Measurements from ENCODE around the gene KLHL13. TPM values are rescaled to one million over a fixed set of nuclear protein-coding genes. Genes with fewer than 3 reads are reported as not detected.

Gene KLHL13
- total and polyA plus RNA-seq, 2 of the 8 experiments (the other 6 are each of a cell fraction or from before 2014, with no cell fraction given): 6.4 to 12.8 TPM

DNA sequence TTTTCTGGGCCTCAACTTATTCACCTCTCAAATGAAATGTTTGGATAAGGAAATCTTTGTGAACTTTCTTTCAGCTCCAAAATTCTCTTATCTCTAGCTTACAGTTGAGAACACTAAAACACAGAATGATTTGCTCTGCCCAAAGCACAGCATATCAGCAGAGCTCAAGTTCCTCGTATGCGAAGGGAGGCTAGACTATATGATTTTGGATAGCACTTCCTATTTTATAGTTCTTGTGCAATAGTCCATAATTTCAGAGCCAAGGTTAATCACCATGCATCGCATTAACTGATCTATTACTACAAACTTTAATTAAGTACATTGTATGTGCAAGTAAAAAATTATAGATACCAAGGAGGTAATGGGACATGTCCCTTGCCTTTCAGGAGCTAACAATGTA, 27.0 kb upstream of the KLHL13 start:
- H2BK12ac ChIP-seq (ENCODE audit: low read depth, low read length): no peak overlapping the region
- no peaks in the 10 kb centered on the region for H3K27me3 ChIP-seq (replicated peaks in 1 of 4; ENCODE audit: control insufficient read depth in 3 of 4, extremely low read depth in 1 of 4, insufficient read depth in 3 of 4, low read length in 3 of 4)
- no peak overlapping the region for H2BK15ac ChIP-seq (ENCODE audit: low read length)
- H2BK20ac ChIP-seq (ENCODE audit: low read length): no peak overlapping the region
- POLR2A ChIA-PET (ENCODE audit: partially characterized antibody): no interaction called here
- no peaks in the 10 kb centered on the region for H4K20me1 ChIP-seq (replicated peaks in 1 of 2; ENCODE audit: control insufficient read depth in 1 of 2, insufficient read depth in 2 of 2, low read length in 2 of 2)
- no peak overlapping the region for H3K4ac ChIP-seq (replicated peaks; ENCODE audit: insufficient read length, low read depth, low read length)
- DNase-seq (ENCODE audit: low read depth in 1 of 2, low spot score in 2 of 2) (no peak), FAIRE-seq (no peak)
- no peak overlapping the region for H3K9ac ChIP-seq (replicated peaks in 1 of 4; ENCODE audit: extremely low read depth in 1 of 4, low read depth in 3 of 4, low read length in 3 of 4)
- CTCF ChIA-PET (ENCODE audit: partially characterized antibody): no interaction called here
- no peaks in the 10 kb centered on the region for H3K36me3 ChIP-seq (ENCODE audit: control insufficient read depth in 2 of 4, insufficient read depth in 4 of 4, low read length in 3 of 4)
- no peaks in the 10 kb centered on the region for H3K23me2 ChIP-seq (ENCODE audit: low read depth, low read length)
- TF ChIP-seq JUND (IDR thresholded peaks at IDR 0.05; ENCODE audit: low read length) (no peak), RAD21 (IDR thresholded peaks at IDR 0.05 in 1 of 2, conservative IDR thresholded peaks at IDR 0.05 in 1 of 2; ENCODE audit: low read depth in 2 of 2, low read length in 2 of 2) (no peak), POLR2AphosphoS5 (IDR thresholded peaks at IDR 0.05; ENCODE audit: low read depth, low read length) (no peak), RBBP5 (IDR thresholded peaks at IDR 0.05; ENCODE audit: borderline replicate concordance, low read depth, low read length) (no peak), NANOG (IDR thresholded peaks at IDR 0.05; ENCODE audit: insufficient read depth, low read depth, low read length, poor library complexity, severe bottlenecking) (no peak), BRCA1 (IDR thresholded peaks at IDR 0.05; ENCODE audit: low read depth, low read length) (no peak), HDAC2 (IDR thresholded peaks at IDR 0.05; ENCODE audit: borderline replicate concordance in 1 of 2, low read depth in 2 of 2, low read length in 2 of 2) (no peak), SP1 (IDR thresholded peaks at IDR 0.05; ENCODE audit: low read depth, low read length) (no peak), KDM5A (IDR thresholded peaks at IDR 0.05; ENCODE audit: low read length) (no peak), KDM4A (IDR thresholded peaks at IDR 0.05; ENCODE audit: low read depth, low read length, severe bottlenecking) (no peak)
- TF ChIP-seq, protein P1, sequence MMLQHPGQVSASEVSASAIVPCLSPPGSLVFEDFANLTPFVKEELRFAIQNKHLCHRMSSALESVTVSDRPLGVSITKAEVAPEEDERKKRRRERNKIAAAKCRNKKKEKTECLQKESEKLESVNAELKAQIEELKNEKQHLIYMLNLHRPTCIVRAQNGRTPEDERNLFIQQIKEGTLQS (IDR thresholded peaks at IDR 0.05; ENCODE audit: insufficient read depth, low read depth, low read length): no peak
- no peak overlapping the region for H4K5ac ChIP-seq (ENCODE audit: insufficient read length, low read depth, low read length)
- no peak overlapping the region for H3K14ac ChIP-seq (ENCODE audit: insufficient read length)
- no peak overlapping the region for H3K27ac ChIP-seq (ENCODE audit: low read depth, low read length)
- no peak overlapping the region for H3K4me2 ChIP-seq (ENCODE audit: insufficient read depth in 1 of 2, low read depth in 2 of 2, low read length in 2 of 2)
- 100% methylated on average over 3 of the region's 3 CpGs; no CpG with 5 or more reads in 1 of the 2 experiments for WGBS, 2 experiments (ENCODE audit: extremely low coverage in 1 of 2, insufficient coverage in 1 of 2, insufficient read length in 1 of 2, insufficient replicate concordance in 2 of 2, low coverage in 1 of 2, low lambda C conversion rate in 2 of 2, missing lambda C conversion rate in 1 of 2)
- no peak overlapping the region for H2BK120ac ChIP-seq (replicated peaks; ENCODE audit: low read depth, low read length)
- H2AK5ac ChIP-seq (ENCODE audit: low read depth, low read length): no peak overlapping the region
- no peak overlapping the region for H2BK5ac ChIP-seq (ENCODE audit: low read depth, low read length)
- H3K4me3 ChIP-seq (ENCODE audit: extremely low read depth in 1 of 4, insufficient read depth in 2 of 4, low read depth in 3 of 4, low read length in 4 of 4): no peak overlapping the region
- no peaks in the 10 kb centered on the region for H3K79me2 ChIP-seq (ENCODE audit: control insufficient read depth in 1 of 2, insufficient read depth in 2 of 2, low read length in 2 of 2)
- no peaks in the 10 kb centered on the region for H3K9me3 ChIP-seq (ENCODE audit: insufficient read depth in 2 of 2, low read depth in 1 of 2, low read length in 1 of 2)
- no peak overlapping the region for H4K91ac ChIP-seq (replicated peaks; ENCODE audit: insufficient read length, low read length)
- no peak overlapping the region for H3K23ac ChIP-seq (ENCODE audit: insufficient read length)
- no peak overlapping the region for H3K56ac ChIP-seq (replicated peaks; ENCODE audit: insufficient read length, low read depth, low read length)
- no peak overlapping the region for H3K18ac ChIP-seq (ENCODE audit: extremely low read depth, low read length)
- H4K8ac ChIP-seq (ENCODE audit: extremely low read depth, insufficient read depth, low read length): no peak overlapping the region
- no peaks in the 10 kb centered on the region for H3K4me1 ChIP-seq (replicated peaks in 1 of 4; ENCODE audit: control insufficient read depth in 3 of 4, insufficient read depth in 4 of 4, low read length in 3 of 4)
- no peaks in the 10 kb centered on the region for H3K79me1 ChIP-seq (ENCODE audit: low read depth, low read length)
- no peak overlapping the region for H2AFZ ChIP-seq (ENCODE audit: low read length)

Data from H1 (cell line).